ENCODE results near the gene ACTR8. TPM values are rescaled to one million over a fixed set of nuclear protein-coding genes. Genes with fewer than 3 reads are reported as not detected.

Gene ACTR8
- total RNA-seq, 1 donor from 2014 or later, result 26.0 TPM

- TF ChIP-seq, protein P1, sequence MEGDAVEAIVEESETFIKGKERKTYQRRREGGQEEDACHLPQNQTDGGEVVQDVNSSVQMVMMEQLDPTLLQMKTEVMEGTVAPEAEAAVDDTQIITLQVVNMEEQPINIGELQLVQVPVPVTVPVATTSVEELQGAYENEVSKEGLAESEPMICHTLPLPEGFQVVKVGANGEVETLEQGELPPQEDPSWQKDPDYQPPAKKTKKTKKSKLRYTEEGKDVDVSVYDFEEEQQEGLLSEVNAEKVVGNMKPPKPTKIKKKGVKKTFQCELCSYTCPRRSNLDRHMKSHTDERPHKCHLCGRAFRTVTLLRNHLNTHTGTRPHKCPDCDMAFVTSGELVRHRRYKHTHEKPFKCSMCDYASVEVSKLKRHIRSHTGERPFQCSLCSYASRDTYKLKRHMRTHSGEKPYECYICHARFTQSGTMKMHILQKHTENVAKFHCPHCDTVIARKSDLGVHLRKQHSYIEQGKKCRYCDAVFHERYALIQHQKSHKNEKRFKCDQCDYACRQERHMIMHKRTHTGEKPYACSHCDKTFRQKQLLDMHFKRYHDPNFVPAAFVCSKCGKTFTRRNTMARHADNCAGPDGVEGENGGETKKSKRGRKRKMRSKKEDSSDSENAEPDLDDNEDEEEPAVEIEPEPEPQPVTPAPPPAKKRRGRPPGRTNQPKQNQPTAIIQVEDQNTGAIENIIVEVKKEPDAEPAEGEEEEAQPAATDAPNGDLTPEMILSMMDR (IDR thresholded peaks at IDR 0.05), result no peak
- intact Hi-C loops (cut with DNase I), result no loop called here
- peaks cover 16% of the 10 kb centered on the region for H3K4me1 ChIP-seq
- ATAC-seq, result no peak
- no peaks in the 10 kb centered on the region for H3K27me3 ChIP-seq (ENCODE audit: low read depth)
- no peaks in the 10 kb centered on the region for H3K9me3 ChIP-seq
- peaks cover 54% of the 10 kb centered on the region for H3K36me3 ChIP-seq
- DNase-seq, result no peak
- H3K4me3 ChIP-seq, result no peak overlapping the region
- H3K27ac ChIP-seq, result no peak overlapping the region
Measured at GRCh38 chr3:53884623-53885022, 2.7 kb upstream of the ACTR8 start.

DNA sequence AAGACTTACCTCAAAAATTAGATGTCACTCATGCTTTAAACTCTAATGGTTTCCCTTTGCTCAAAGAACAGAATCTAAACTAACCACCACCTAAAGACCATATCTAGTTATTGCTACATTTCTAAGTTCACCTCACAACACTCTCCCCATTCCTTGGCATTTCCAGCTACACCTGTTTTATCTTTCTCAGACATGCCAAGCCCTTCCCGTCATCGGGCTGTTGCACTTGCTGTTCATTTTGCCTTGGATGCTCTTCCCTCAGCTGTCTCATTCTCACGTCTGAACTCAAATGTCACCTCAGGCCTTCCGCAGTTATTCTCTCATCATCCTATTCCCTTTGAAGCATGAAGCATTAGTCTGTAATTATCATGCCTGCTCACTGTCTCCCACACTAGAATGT, 1.1 kb upstream of the ACTR8 start:
- TF ChIP-seq, protein P1 (IDR thresholded peaks at IDR 0.05), result no peak
- intact Hi-C loops (cut with DNase I), result no loop called here
- ATAC-seq, result no peak
- Histone ChIP-seq H3K4me1 (peaks cover 13% of the 10 kb centered on the region), H3K27me3 (ENCODE audit: low read depth) (no peaks in the 10 kb centered on the region), H3K36me3 (peaks cover 68% of the 10 kb centered on the region), H3K27ac (no peak overlapping the region), H3K9me3 (no peaks in the 10 kb centered on the region), H3K4me3 (no peak overlapping the region)
- DNase-seq, result no peak

DNA sequence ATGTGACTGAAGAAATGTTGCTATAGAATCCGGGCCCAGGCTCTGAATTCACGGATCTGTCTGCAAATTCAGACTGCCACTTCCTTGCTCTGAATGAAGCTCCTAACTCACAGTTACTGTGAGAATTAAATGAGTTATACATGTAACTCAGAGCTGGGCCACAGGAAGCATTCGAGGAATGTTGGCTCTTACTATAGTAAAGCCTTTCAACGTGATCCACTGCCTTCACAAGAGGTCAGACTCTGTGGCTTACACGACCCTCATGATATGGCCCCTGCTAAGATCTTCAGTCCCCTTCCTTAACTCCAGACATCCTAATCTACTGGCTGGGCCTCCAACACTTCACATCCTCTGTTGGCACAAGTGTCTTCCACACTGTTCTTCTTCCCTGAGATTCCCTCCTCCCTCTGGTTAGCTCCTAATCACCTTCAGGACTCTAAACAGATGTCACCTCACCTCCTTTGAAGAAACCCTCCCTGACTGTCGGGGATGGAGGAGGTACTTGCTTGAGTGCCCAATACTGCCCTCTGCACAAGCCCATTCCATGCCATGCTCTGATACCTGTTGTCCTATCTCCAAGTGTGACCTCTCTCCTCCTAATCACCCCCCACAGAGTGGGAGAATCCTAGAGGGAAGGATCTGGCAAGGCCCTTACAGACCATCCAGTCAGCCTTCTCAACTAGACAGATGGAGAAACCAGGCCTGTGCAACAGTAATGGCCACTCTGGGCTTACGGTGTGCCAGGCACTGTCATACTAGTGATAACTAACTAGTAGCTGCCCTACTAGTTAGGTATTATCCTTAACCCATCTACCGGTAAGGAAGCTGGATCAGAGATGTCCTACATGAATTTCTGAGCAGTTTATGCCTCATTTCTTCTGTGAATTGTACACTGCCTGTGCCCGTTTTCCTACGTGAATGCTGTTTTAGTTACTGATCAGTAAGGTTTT, 1.3 kb downstream of the ACTR8 start:
- peaks cover 69% of the 10 kb centered on the region for H3K36me3 ChIP-seq
- ATAC-seq, result no peak

DNA sequence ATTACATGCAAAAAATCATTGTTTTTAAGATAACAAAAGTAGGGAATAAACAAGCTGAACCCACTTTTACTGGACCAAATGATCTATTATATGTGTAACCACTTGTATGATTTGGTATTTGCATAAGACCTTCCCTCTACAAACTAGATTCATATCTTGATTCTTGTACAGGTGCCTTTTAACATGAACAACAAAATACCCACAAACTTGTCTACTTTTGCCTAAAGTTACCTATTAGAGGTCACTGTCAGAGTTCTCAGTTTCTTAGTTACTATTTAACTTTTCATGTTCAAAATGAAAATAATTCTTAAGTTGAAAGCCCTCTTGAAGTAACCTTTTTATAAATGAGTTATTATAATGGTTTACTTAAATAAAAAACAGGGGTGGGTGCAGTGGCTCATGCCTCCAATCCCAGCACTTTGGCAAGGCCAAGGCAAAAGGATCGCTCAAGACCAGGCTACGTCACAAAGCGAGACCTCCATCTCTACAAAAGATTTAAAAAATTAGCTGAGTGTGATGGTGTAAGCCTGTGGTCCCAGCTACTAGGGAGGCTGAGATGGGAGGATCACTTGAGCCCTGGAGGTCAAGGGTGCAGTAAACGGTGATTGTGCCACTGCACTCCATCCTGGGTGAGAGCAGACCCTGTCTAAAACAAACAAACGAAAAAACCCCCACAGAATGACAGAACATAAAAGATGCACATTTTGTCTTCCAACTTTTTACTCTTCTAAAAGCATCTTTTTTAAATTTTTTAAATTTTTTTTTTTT, 16.0 kb downstream of the ACTR8 start:
- Histone ChIP-seq H3K27ac (no peak overlapping the region), H3K4me1 (no peaks in the 10 kb centered on the region), H3K27me3 (ENCODE audit: low read depth) (no peaks in the 10 kb centered on the region), H3K9me3 (no peaks in the 10 kb centered on the region), H3K4me3 (no peak overlapping the region), H3K36me3 (peaks cover 97% of the 10 kb centered on the region)
- intact Hi-C loops (cut with DNase I), result no loop called here
- TF ChIP-seq, protein P1 (IDR thresholded peaks at IDR 0.05), result no peak
- DNase-seq (no peak), ATAC-seq (no peak)

More for the DNA sequence above, 1.3 kb downstream of the ACTR8 start:
- H3K4me1 ChIP-seq, result peaks cover 13% of the 10 kb centered on the region
- no peaks in the 10 kb centered on the region for H3K27me3 ChIP-seq (ENCODE audit: low read depth)
- TF ChIP-seq, protein P1 (IDR thresholded peaks at IDR 0.05), result no peak
- intact Hi-C loops (cut with DNase I), result no loop called here
- peak overlapping the region; percentile 95 for H3K4me3 ChIP-seq
- DNase-seq, result no peak
- H3K27ac ChIP-seq, result no peak overlapping the region
- H3K9me3 ChIP-seq, result no peaks in the 10 kb centered on the region

DNA sequence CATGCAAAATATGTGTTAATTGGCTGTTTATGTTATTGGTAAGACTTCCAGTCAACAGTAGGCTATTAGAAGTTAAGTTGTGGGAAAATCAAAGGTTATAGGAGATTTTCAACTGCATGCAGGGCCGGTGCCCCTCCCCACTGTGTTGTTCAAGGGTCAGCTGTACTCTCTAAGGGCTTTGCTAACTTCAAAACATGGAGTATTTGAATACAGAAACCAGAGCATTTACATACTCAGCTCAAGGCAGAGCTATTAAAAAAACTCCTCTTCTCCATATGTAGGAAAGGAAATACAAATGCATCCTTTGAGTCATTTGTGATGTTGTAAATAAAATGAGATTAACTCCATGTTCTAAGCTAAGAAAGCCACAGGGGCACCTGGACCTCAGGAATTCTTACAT, 18.8 kb downstream of the ACTR8 start:
- Histone ChIP-seq H3K36me3 (peaks cover 81% of the 10 kb centered on the region), H3K9me3 (no peaks in the 10 kb centered on the region)
- intact Hi-C loops (cut with DNase I), result no loop called here

More for the DNA sequence above, 18.8 kb downstream of the ACTR8 start:
- H3K4me1 ChIP-seq, result no peaks in the 10 kb centered on the region
- no peaks in the 10 kb centered on the region for H3K27me3 ChIP-seq (ENCODE audit: low read depth)
- no peak for DNase-seq
- no peak overlapping the region for H3K27ac ChIP-seq
- no peak for ATAC-seq
- TF ChIP-seq, protein P1 (IDR thresholded peaks at IDR 0.05), result no peak
- H3K4me3 ChIP-seq, result no peak overlapping the region

Data from lower lobe of right lung (tissue), 2 donors.